ENCODE results near the gene FEM1B.

The FEM1B gene

GRCh38 chr15:68328443-68328842, 50.9 kb downstream of the FEM1B start:
- no peak for DNase-seq

DNA sequence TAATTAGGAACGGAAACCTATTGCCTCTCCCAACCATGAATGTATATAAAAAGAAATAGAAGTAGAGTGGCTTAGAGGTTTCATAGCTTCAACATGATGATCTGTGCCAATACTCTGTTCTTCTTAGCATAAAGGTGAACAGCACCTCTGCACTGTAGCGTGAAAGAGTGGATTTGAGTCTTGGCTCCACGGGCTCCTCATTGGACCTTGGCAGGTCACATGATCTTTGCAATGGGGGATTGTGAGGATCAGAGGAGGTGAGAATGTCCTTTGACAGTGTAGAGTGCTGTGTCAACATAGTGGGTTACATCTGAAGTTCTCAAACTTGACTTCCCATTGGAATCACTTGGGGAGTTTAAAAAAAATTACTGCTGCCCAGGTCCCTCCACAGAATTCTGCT, 51.4 kb downstream of the FEM1B start:
- DNase-seq = no peak

DNA sequence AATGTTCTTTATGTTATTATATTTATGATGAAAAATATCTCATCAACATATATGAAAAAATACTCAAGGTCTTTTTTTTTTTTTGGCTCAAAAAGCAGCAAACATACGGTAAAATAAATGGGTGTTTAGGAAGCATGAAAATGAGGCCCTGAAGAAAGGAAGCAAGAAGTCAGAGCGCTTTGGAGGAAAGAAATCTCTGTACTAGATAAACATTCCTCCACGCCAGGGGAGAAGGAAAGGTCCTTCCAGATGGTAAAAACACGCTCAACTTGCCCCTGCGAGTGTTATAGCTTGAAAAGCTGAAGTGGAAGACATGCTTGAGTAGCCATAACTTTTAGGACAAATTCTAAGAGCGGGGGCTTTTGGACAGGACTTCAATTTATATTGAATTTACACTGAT, 52.9 kb downstream of the FEM1B start:
- DNase-seq = no peak

- DNase-seq = no peak
Measured at GRCh38 chr15:68330901-68331300, 53.4 kb downstream of the FEM1B start.

GRCh38 chr15:68332266-68332665, 54.7 kb downstream of the FEM1B start:
- DNase-seq = no peak

- peak; percentile 23 for DNase-seq
Measured at GRCh38 chr15:68333775-68334470, 56.4 kb downstream of the FEM1B start.

DNA sequence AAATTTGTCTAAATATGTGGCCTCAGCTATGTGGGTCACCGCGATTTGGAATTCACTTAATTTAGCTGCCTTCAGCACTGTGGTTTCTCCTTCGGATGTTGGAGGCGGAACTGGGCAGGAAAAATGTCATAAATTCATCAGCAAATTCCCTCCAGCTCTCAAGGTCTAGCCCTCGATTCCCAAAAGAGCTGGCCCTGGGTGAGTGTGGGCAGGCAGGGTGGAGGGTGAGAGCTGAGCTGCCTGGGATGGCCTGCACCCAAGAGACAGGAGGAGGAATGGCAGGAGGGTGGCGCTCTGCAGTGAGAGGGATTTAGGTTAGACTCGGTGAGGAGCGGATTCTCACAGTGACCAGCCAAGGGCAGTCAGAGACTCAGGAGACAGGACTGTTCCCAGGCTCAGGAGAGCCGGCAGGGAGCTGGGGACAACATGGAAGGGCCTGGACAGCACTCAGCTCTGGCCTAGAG, 57.1 kb downstream of the FEM1B start:
- no peak for DNase-seq

DNA sequence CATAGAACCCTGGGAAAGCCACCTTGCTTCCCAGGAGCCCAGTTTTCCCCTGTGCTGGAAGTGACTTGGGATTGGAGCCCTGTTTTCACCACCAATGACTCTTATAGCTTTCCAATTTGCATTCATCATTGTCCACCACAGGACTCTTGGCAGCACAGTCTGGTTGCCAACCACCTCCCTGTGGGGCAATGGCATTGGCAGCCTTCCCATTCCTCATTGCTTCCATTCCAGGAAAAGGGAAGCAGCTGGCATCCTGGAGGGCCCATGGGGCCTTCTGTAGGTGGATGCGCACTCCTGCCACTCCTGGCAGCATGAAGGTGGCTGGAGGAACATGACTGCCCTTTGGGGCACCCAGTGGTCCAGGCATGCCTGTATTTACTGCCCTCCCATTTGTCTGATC, 57.7 kb downstream of the FEM1B start:
- DNase-seq = no peak

DNA sequence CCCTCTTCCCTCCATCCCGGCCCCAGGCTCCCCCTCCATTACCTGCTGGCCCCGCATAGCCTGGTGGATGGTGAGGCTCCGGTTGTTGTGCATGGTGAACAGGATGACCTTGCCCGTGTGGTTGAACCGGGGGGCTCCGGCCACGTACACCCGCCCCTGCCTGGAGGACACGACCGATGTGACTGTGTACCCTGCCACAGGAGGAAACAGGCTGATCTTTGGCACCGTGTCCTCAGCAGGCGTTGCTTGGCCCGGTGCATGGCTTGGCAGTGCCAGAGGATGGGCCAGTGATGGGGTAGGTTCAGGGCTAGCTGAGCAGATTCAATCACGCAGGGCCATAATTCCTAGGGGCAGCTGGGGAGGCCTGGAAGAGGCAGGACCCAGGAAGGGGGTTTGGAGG, 58.1 kb downstream of the FEM1B start:
- no peak for DNase-seq

- DNase-seq = no peak
Measured at GRCh38 chr15:68336516-68336915, 59.0 kb downstream of the FEM1B start.

DNA sequence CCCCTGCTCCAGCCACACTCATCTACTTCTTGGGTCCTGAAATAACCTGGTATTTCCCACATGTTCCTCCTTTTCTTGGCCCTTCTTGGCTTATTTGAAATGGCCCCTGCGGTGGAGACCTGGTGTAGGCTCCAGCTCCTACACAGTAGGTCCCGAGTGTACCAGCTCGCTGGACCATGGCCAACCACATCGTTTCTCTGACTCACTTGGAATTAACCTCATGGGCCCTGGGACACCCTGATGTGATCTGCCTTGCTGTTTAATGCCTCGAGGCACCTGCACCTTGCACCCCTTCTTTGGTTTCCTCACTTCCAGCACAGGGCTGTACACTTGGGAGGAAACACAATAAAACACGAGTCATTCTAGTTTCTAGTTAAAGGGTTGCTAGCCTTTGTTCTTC, 60.3 kb downstream of the FEM1B start:
- DNase-seq = no peak

- no peak for DNase-seq
Measured at GRCh38 chr15:68339481-68339880, 61.9 kb downstream of the FEM1B start.

GRCh38 chr15:68340726-68341671, 63.5 kb downstream of the FEM1B start:
- DNase-seq = no peak

GRCh38 chr15:68341760-68342725, 64.5 kb downstream of the FEM1B start:
- DNase-seq = no peak

DNA sequence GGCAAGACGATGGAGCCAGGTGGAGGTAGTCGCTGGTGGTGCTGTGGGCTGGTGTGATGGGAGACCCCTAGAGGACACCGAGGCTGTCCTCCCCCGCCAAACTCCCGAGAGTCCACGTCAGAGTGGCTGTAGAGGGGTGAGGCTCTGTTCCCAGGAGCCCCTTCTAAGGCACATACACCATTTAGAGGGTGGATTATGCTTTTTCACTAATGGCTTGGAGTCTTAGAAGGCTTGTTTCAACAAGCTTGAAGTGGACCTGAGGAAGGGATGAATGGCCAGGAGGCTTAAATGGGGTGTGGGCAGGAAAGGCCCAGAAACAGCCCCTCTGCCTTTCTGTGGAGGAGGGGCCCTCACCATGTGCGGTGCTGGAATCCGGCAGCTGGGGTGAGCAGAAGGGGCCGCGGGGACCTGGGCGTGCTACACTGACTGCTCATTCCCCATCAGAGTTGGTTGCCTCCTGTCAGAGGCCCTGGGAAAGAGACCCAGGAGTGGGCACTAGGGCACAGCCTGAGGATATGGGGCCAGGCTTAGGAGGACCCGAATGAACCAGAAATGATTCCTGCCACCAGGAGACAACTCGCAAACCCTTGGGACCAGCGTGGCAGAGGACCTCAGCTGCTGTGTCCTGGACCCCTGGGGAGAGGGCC, 66.2 kb downstream of the FEM1B start:
- DNase-seq = no peak

DNA sequence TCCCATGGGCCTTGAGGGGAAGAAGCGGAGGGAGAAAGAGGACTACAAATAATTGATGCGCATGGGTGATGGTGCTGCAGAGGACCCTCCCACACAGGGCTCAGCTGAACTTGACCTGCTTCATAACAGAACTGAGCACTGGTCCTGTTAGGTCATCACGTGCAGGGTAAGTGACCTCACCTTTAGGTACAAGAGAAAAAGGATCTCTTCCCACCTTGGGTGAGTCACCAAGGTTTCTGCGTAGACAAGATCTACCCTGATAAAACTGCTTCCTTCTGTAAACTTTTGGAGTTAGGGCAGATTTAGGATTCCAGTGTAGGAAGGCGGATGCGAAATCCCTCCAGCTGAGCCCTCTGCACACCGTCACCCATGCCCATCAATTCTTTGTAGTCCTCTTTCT, 67.1 kb downstream of the FEM1B start:
- no peak for DNase-seq
